GM12878 (cell line): ENCODE data around the gene STAG1.
"Not testable (repeated sequence)": the region's sequence is repeated elsewhere in the genome, so short reads cannot be mapped to it uniquely, and the experiment has no call there.

Experiments
- BHLHE40 ChIP-seq, 2 experiments: fragments of 450-650 bp in 1 of 2; IDR thresholded peaks; 2 replicates each; pipeline ENCODE4 v1.6.1; 2011 to 2017; ENCODE audit warnings: low read depth in 2 of 2, borderline replicate concordance in 1 of 2, improper control_type of control experiment in 1 of 2, low read length in 1 of 2, mild to moderate bottlenecking in 1 of 2
- CBX5 ChIP-seq: sonication (generic); IDR thresholded peaks from 2 replicates; pipeline ENCODE4 v1.6.1; 2016; ENCODE audit warnings: low read depth, moderate library complexity, mild to moderate bottlenecking, inconsistent platforms
- EZH2 ChIP-seq: IDR thresholded peaks from 2 replicates; pipeline ENCODE4 v1.6.1; 2012; ENCODE audit warnings: low read depth, mild to moderate bottlenecking, control low read depth, inconsistent platforms, low read length, borderline replicate concordance; ENCODE audit not compliant: control insufficient read depth
- GABPA ChIP-seq: IDR thresholded peaks from 2 replicates; pipeline ENCODE4 v1.6.1; 2014; ENCODE audit warnings: antibody characterized with exemption, low read depth, mild to moderate bottlenecking, inconsistent platforms
- POU2F2 ChIP-seq: IDR thresholded peaks from 3 replicates; pipeline ENCODE4 v1.6.1; 2011; ENCODE audit warnings: low read depth, mild to moderate bottlenecking, low read length, borderline replicate concordance
- RAD21 ChIP-seq: IDR thresholded peaks from 2 replicates; pipeline ENCODE4 v1.6.1; 2011; ENCODE audit warnings: mild to moderate bottlenecking, low read depth, low read length, moderate library complexity; ENCODE audit not compliant: insufficient read depth
- SREBF2 ChIP-seq: IDR thresholded peaks from 2 replicates; pipeline ENCODE4 v1.6.1; 2012; ENCODE audit warnings: mild to moderate bottlenecking, low read length
- TAF1 ChIP-seq: IDR thresholded peaks from 2 replicates; pipeline ENCODE4 v1.6.1; 2011; ENCODE audit warnings: mild to moderate bottlenecking, low read depth, low read length, borderline replicate concordance
- TF ChIP-seq, protein P1 (sequence below): IDR thresholded peaks from 2 replicates; pipeline ENCODE4 v1.6.1; 2011; ENCODE audit warnings: mild to moderate bottlenecking, low read depth, low read length, moderate library complexity; ENCODE audit not compliant: insufficient replicate concordance
- TF ChIP-seq, protein P2 (sequence below), 3 experiments: IDR thresholded peaks in 2 of 3; conservative IDR thresholded peaks in 1 of 3; 2 replicates each; pipeline ENCODE4 v1.5.1; 2011; ENCODE audit warnings: low read depth in 3 of 3, low read length in 3 of 3, mild to moderate bottlenecking in 3 of 3, control low read depth in 2 of 3, moderate library complexity in 2 of 3, inconsistent platforms in 1 of 3, mixed read lengths in 1 of 3; ENCODE audit not compliant: control insufficient read depth in 2 of 3, insufficient read depth in 1 of 3; ENCODE audit errors: extremely low read depth in 1 of 3

DNA sequence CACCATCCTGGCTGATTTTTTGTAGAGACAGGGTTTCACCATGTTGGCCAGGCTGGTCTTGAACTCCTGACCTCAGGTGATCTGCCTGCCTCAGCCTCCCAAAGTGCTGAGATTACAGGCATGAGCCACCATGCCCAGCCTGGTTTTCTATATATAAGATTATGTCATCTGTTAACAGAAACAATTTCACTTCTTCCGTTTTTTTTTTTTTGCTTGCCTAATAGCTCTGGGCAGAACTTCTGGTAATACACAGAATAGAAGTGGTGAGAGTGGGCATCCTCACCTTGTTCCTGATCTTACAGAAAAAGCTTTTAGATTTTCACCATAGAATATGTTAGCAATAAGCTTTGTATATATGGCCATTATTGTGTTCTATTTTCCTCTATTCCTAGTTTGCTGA, 202.7 kb downstream of the STAG1 start:
- TF ChIP-seq, protein P1, sequence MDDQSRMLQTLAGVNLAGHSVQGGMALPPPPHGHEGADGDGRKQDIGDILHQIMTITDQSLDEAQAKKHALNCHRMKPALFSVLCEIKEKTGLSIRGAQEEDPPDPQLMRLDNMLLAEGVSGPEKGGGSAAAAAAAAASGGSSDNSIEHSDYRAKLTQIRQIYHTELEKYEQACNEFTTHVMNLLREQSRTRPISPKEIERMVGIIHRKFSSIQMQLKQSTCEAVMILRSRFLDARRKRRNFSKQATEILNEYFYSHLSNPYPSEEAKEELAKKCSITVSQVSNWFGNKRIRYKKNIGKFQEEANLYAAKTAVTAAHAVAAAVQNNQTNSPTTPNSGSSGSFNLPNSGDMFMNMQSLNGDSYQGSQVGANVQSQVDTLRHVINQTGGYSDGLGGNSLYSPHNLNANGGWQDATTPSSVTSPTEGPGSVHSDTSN, result not testable (repeated sequence)
- TF ChIP-seq CBX5; TAF1; POU2F2; RAD21; EZH2; SREBF2; BHLHE40 (IDR thresholded peaks at IDR 0.05; ENCODE audit: borderline replicate concordance in 1 of 2, low read depth in 2 of 2, low read length in 1 of 2); GABPA: not testable (repeated sequence)
- TF ChIP-seq, protein P2, sequence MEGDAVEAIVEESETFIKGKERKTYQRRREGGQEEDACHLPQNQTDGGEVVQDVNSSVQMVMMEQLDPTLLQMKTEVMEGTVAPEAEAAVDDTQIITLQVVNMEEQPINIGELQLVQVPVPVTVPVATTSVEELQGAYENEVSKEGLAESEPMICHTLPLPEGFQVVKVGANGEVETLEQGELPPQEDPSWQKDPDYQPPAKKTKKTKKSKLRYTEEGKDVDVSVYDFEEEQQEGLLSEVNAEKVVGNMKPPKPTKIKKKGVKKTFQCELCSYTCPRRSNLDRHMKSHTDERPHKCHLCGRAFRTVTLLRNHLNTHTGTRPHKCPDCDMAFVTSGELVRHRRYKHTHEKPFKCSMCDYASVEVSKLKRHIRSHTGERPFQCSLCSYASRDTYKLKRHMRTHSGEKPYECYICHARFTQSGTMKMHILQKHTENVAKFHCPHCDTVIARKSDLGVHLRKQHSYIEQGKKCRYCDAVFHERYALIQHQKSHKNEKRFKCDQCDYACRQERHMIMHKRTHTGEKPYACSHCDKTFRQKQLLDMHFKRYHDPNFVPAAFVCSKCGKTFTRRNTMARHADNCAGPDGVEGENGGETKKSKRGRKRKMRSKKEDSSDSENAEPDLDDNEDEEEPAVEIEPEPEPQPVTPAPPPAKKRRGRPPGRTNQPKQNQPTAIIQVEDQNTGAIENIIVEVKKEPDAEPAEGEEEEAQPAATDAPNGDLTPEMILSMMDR (IDR thresholded peaks at IDR 0.05 in 2 of 3, conservative IDR thresholded peaks at IDR 0.05 in 1 of 3; ENCODE audit: control insufficient read depth in 2 of 3, extremely low read depth in 1 of 3, insufficient read depth in 1 of 3, low read depth in 3 of 3, low read length in 3 of 3), result not testable (repeated sequence)
